Activated T-helper 2 cell treated with anti-CD3 and anti-CD28 coated beads, Interferon-gamma antibody, Interleukin-2, Interleukin-4, amounts not matched to agents 10 μg/mL and 5 μg/mL and 100 μg/mL, durations not matched to agents 14 hours and 24 hours and 36 hours (primary cell): Measurements from ENCODE around the gene ZNF22. TPM values are rescaled to one million over a fixed set of nuclear protein-coding genes. Genes with fewer than 3 reads are reported as not detected.

Source experiments
- DNase-seq: peaks from one replicate; pipeline ENCODE4 v3.0.0; 2021; ENCODE audit warnings: low spot score
- H3K27ac Mint-ChIP-seq: one replicate; pipeline ENCODE4 v1.8.0; 2021; ENCODE audit warnings: mixed read lengths
- H3K27me3 Mint-ChIP-seq: one replicate; pipeline ENCODE4 v1.8.0; 2021; ENCODE audit warnings: low read depth, mixed read lengths
- H3K36me3 Mint-ChIP-seq: one replicate; pipeline ENCODE4 v1.8.0; 2021; ENCODE audit warnings: low read depth, mixed read lengths
- H3K4me1 Mint-ChIP-seq: one replicate; pipeline ENCODE4 v1.8.0; 2021; ENCODE audit warnings: low read depth, mixed read lengths
- H3K4me3 Mint-ChIP-seq: one replicate; pipeline ENCODE4 v1.8.0; 2021; ENCODE audit warnings: low read depth, mild to moderate bottlenecking, moderate library complexity, mixed read lengths
- H3K9me3 Mint-ChIP-seq: one replicate; pipeline ENCODE4 v1.8.0; 2021; ENCODE audit warnings: mixed read lengths
- intact Hi-C: fragments of 100-400 bp; cut with micrococcal nuclease; formaldehyde crosslinking; loops from one replicate; pipeline ENCODE4 v1.15.1; 2023
- total RNA-seq: library from RNA; stranded (reverse); gene quantifications from 2 replicates; pipeline ENCODE4 v1.2.3, GENCODE V29; 2022

ZNF22 gene
- total RNA-seq, 1 donor from 2014 or later, result 25.6 TPM

GRCh38 chr10:45050551-45051235 is 50.0 kb downstream of the ZNF22 start:
- no peaks in the 10 kb centered on the region for H3K4me1 Mint-ChIP-seq
- no peaks in the 10 kb centered on the region for H3K36me3 Mint-ChIP-seq
- DNase-seq, result no peak
- intact Hi-C loops, result no loop called here
- no peak overlapping the region for H3K27ac Mint-ChIP-seq
- H3K4me3 Mint-ChIP-seq, result no peak overlapping the region
- peaks cover 8% of the 10 kb centered on the region for H3K27me3 Mint-ChIP-seq
- peaks cover 5% of the 10 kb centered on the region for H3K9me3 Mint-ChIP-seq

GRCh38 chr10:45052700-45053099 is 52.0 kb downstream of the ZNF22 start:
- no peak overlapping the region for H3K4me3 Mint-ChIP-seq
- H3K36me3 Mint-ChIP-seq, result no peaks in the 10 kb centered on the region
- peaks cover 5% of the 10 kb centered on the region for H3K9me3 Mint-ChIP-seq
- H3K27ac Mint-ChIP-seq, result no peak overlapping the region
- intact Hi-C loops, result no loop called here
- H3K27me3 Mint-ChIP-seq, result peaks cover 8% of the 10 kb centered on the region
- DNase-seq, result no peak
- no peaks in the 10 kb centered on the region for H3K4me1 Mint-ChIP-seq

GRCh38 chr10:45053569-45054100 is 52.9 kb downstream of the ZNF22 start:
- no peaks in the 10 kb centered on the region for H3K36me3 Mint-ChIP-seq
- DNase-seq, result no peak
- no peak overlapping the region for H3K27ac Mint-ChIP-seq
- H3K4me3 Mint-ChIP-seq, result no peak overlapping the region
- no peaks in the 10 kb centered on the region for H3K4me1 Mint-ChIP-seq
- peaks cover 7% of the 10 kb centered on the region for H3K27me3 Mint-ChIP-seq
- intact Hi-C loops, result no loop called here
- H3K9me3 Mint-ChIP-seq, result peaks cover 5% of the 10 kb centered on the region

Other genes starting within 250 kb of the ZNF22 start
- not detected in 2 replicates for gene TMEM72, start 89.6 kb upstream of the ZNF22 start, total RNA-seq
- gene RASSF4, start 41.1 kb upstream of the ZNF22 start, total RNA-seq, result 0.66 and 1.7 TPM in 2 replicates
- 0.64 and 1.5 TPM in 2 replicates for gene DEPP1, start 22.1 kb upstream of the ZNF22 start, total RNA-seq